GM21423 (cell line): Measurements from ENCODE around the gene CMSS1.

Experiments
- ATAC-seq: cut with Tn5 transposase; IDR thresholded peaks from one replicate; pipeline ENCODE4 v1.9.1; 2021; ENCODE audit warnings: mild to moderate bottlenecking, moderate library complexity; ENCODE audit not compliant: unreplicated experiment

The CMSS1 gene

DNA sequence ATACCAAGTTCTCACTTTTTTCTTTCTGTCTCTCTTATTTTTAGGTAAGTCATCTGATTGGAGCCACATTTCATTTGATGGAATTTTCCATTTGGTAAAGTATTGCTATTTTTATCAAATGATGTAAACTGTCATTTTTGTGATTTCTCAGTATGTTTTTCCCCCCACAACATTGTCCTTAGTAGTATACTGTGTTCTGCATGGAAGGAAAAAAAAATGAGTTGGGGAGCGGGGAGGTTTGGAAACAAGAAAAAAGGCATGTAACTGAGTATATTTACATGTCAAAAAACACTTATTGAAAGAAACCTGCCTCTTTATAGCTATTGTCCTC, 192.4 kb downstream of the CMSS1 start:
- ATAC-seq = no peak

DNA sequence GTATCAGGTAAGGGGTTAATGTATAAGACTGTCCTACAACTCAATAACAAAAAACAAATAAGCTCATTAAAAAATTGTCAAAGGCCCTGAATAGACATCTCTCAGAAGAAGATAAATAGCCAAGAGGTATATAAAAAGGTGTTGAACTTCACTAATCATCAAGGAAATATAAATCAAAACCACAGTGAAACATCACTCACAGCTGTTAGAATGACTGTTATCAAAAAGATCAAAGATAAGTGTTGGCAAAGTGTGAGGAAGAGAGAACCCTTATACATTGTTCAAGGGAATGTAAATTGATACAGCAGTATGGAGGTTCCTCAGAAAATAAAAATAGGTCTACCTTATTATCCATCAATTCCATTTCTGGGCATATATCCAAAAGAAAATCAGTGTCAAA, 201.1 kb downstream of the CMSS1 start:
- no peak for ATAC-seq

DNA sequence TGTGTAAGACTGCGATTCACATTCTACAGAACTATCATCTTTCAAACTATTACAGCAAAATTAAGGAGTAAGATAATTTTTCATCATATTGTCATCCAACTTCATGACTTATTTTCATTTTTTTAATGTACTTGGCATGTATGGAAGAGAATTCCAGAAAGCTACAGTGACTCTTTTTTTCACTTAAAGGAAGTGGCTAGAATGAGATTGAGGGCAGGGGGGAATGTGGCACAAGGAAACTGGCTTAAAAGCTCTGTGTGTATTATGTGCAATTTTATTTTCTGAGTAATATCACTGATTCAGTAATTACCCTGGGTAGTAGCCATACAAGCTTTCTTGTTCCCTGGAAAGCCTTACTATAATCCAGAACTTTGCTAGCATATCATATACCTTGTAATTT, 202.1 kb downstream of the CMSS1 start:
- no peak for ATAC-seq

DNA sequence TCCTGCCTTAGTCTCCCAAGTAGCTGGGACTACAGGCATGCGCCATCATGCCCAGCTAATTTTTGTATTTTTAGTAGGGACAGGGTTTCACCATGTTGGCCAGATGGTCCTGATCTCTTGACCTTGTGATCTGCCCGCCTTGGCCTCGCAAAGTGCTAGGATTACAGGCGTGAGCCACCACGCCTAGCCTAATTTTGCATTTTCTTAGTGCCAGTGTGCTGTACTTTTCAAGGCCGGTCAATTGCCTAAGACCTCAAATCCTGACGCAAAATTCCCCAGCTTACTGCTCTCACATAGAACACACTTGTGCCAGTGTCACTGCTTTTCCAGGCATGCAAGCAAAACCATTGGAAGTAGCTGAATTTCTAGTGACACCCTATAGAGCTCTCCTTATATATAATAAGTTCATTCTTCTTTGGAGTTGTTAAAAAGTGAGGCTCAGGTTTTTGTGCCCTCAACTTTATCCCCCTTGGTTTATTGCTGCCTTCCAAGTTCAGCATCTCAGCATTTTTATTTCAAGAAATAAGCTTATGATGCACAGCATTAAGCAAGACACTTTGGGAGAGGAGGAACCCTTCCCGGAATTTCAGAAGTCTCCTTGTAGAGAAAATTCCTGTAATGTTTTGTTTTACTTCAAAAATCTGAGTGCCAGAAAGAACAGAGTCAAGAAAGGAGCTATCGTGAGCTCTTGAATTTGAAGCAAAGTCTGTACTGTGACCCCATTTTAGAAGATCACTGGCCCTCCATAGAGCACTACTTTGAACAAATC, 203.4 kb downstream of the CMSS1 start:
- no peak for ATAC-seq

DNA sequence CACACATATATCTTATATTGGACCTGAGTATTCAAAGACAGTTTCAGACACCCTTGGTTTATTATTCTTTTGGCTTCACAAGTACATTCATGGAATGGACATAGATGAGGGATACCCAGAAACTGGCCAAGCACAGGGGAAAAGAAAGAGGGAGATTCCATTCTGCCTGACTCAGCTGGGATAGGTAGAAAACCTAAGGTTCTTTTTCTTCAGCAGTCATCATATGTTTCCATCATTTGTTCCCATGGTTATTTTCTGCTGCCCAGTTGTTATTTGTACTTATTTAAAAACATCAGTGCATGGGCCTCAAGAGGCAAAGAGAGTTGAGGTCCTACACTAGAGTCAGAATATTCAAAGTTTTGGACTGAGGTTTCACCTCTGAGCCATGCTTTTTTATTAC, 204.8 kb downstream of the CMSS1 start:
- no peak for ATAC-seq

DNA sequence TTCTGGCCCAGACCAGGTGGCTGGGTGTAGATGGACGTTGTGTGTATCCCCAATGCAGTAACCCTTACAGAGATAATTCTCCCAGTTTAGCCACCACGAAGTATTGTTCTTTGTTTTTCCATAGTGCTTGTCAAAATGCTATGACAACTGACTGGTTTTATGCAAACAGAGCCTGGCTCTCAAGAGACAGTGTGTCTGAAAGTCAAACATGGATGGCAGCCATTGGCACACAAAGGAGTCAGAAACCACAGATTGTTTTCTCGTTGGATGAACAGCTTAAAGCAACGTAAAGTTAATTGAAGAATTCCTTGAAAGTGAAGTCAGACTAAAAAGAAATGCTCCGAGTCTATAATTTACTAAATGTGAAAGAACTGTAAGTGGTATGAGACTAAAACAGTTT, 205.5 kb downstream of the CMSS1 start:
- no peak for ATAC-seq

DNA sequence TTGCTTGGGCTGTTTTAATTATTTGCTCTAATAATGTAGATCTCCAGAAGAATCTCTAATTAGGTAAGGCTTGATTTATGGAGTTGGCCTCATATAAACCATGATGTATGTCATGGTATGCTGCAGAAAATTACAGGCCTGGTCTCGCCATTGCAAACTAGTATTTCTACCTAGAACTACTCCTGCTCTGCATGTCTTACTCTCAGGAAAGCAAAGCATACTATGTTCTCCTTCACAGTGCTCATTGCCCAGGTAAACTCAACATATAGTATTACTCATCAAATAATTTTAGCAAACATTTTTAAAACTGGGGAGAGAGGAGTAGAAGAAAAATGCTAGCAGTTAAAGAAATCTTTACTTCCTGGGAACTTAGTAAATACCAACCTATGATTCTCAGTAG, 205.9 kb downstream of the CMSS1 start:
- no peak for ATAC-seq

DNA sequence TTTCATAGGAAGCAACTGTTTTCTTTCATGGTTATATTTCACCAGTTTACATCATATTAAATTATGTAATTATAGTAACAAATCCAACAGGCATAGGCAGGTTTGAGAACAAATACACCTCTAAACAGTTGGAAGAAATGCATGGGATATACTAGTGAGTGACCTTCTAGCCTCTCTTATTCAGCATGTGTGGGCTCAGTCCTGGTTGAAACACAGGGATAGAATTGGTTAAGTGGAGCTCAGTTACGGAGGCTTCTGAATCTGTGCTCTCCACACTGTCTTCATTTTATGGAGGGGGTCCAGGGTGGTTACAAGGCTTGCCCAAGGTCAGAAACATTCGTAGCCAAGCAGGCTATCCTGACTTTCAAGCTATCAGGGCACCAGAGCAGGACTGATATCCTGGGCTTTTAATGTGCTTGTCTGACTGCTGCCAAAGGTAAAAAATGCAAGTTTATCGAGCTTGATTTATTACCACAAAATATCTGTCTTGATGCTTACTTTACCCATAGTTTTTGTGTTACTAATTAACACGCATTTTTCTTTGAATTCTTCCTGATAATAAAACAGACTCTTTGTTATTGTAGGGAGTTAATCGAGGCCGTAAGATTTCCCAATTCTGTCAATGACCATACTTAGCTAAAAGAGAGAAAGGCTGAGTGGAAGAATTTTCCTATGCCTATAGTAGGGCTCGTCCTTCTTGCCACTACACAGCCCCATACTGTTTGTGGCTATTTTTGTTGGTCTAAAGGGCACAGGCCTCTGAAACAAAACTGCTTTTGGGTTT, 207.1 kb downstream of the CMSS1 start:
- no peak for ATAC-seq

DNA sequence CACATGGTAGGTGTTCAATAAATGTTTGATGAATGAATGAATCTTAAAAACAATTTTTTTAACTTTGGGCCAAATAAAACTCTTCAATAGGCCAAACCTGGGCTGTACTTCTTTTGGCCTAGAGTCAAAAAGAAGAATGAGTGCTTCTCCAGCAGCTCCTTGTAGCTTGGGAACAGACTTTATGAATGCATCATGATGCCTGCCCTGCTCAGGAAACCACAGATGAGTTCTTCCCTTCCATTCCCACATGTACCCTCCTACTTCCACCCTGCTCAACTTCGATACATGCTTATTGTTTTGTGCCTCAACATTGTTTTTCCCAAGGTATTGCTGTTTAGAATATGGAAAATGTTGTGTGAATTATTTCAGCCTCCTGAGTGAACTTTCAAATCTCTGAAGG, 209.7 kb downstream of the CMSS1 start:
- no peak for ATAC-seq

DNA sequence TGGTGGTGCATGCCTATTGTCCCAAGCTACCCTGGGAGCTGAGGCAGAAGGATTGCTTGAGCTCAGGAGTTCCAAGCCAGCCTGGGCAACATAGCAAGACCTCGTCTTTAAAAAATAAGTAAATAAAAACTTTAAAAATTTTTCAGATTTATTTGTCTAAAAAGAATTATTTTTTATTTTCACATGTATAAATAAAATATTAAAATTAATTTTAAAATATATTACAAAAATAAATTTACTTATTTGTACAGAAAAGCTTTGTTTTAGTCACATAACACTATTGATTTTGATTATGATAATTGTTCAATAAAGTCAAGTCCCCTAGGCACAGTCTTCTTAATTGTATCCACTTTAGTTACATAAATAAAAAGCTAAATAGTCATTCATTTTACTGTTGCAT, 211.4 kb downstream of the CMSS1 start:
- ATAC-seq = no peak

DNA sequence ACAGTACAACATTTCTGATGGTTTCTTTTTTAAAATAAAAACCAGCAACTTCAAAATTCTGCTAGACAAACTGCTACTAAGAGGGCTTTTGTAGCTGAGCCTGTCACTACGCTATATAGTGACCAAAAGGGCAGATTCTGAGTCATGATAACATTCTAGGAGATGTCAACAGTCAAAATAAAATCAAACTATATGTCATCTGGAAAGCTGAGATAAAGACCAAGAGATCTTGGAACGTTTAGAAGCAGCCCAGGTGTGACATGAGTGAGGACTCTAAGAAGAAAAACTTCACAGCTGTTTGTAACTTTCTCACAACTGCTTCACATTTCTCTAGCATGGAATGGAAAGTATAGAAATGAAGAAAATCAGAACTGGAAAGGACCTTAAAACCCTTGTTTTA, 212.0 kb downstream of the CMSS1 start:
- no peak for ATAC-seq

DNA sequence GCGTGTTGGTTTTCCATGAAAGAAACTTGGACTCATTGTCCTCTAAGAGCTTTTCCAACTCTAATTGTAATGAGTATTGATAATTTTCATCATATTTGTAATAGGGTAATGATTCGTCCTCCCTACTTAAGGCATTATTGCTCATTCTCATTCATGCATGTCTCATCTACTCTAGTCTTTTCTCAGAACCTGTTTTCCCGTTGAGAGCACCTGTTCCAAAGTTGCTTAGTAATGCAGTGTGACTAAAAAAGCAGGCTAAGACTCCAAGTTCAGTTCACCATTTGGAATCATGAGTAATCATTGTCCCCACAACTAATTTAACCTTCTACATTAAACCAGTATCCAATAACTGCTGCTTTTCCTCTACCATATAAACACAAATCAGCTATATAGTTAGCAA, 212.7 kb downstream of the CMSS1 start:
- ATAC-seq = no peak

DNA sequence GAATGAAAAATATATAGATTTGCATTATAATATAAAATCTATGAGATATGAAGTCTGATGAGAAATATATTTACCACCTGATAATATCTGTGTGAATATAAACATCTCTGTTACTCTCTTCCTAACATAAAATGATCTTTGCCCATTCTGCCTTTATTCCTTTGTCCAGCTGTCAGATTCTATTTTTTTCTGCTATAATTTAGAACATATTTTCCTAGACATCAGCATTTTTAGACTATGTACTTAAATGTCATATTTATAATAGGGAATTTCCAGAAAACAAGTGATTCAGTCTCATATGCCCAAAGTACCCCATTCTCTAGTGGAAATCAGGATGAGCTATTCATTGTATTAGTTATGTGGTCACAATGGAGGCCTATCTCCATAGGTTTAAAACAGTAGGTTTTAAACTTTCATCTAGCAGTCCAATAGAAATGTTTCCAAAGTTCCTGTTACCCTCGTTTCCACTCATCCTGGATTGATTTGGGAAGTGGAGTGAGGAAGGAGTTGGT, 213.3 kb downstream of the CMSS1 start:
- ATAC-seq = no peak

DNA sequence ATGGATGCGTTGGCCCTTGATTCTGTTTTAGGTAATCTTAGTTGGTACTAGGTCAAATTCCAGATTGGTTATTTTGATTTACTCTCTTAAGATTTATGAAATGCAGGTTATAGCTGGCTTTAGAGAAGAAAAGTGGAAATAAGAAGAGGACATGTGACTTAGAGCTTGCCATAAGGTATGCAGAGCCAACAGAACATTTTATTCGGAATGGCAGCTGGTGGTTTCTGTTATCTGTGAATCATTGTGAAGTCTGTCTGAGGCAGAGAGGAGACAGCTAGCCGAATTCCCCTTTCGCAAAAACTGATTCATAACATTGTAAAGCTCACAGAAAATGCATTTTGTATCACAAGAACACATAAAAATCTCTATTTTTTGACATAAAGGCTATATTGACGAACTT, 214.6 kb downstream of the CMSS1 start:
- no peak for ATAC-seq

DNA sequence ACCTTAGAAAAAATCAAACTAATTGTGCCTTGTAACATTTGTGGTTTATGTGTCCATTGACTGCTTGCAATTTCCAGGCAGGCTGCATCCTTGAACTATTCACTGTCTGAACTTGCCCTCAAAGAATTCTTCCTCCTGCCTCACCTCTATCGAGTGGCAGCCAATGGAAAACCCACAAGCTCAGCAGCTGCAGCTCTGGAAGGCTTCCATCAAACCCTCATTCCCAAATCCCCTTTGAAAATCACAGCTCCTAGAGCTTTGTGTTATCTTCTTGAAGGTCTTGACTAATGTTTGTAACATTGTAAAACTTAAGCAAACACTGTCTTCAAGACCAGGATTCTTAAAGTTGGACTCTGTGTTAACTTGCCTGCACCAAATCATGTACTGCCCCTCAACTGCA, 215.5 kb downstream of the CMSS1 start:
- no peak for ATAC-seq

DNA sequence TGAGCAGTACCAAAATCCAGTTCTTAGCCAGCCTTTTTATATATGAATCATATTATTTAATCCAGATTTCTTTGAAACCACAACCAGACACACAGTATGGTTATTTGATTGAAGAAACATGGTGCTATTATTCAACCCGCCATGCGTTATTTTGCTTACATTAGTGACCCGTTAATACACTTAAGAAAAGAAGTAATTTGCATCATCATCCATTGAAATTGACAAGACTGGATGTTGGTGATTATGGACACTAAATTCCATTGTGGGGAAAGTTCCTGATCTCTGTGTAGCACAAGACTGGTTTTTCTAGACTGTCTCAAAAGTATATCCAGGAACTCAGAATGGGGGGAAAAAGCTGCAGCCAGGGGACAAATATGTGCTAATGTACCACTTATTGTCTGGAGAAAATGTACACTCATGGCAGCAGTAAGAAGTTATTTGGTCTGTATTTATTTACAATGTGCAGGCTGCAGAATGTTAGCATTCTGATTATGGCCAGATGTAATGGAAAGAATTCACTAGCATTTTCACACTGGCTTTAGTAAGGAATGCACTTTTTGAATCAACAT, 216.3 kb downstream of the CMSS1 start:
- no peak for ATAC-seq

DNA sequence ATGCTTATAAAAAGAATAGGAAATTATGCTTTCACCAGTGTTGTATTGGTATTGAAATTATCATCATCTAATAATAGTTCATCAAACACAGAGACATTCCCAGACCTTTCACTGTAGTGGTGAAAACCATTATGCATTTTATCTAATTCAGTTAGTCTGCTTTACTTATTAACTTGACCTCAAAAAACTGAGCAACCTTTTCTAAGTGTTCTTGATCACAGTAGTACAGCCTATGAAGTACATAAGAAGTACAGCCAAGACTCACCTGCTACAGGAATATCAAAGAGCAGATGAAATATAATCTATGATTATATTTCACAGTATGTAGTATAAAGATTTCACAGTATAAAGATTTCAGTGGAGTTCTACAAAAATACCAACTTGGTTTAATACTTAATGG, 221.4 kb downstream of the CMSS1 start:
- ATAC-seq = no peak

DNA sequence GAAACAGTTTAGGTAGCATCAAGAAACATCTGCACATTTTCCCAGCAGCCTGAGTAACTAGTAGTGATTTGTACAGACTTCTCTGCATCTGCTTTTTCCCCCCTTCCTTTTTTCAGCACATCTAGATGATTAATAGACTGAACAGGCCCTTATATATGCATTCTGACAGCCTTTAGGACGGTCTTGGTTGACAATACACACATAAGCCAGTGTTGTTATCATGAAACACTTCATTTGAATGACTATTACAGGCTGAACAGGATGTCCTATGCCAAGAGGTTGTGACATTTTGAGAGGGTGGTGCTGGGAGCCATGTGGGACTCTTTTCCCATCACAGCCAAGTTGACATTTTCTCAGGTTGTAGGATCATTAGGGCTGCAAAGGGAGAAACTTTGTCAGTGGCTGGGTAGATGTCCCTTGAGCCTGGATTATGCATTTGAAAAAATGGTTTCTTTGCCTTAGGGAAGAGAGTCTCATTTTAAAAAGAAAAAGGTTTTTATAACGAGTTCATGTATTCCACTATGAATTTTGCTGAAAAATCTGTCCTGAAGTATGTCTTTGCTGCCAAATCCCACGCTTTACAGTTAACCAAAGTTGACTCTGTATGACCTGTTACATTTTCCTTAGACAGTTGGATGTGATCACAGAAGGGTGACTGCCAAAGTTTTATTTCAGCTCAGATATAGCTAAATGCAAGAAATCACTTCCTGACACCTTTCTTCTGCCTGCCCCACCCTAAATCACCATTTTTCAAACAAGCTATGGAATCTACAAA, 223.0 kb downstream of the CMSS1 start:
- ATAC-seq = no peak

DNA sequence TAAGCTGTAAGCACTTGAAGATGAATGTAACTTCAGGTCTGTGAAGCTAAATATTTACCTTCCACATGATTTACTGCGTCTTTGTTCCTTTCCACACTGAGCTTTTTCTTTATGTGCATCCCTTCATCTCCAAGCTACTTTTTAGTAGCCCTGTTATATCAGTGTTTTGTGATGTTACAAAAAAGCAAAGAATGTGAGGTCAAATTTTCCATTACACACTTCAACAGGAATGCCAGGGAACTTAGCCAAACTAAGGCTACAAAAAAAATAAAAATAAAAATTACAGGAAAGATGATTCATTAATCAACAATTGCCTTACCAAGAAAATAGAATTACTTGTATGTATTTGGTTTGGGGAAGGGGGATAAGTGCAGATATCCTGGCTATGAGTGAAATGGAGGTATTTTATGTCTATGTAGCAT, 223.7 kb downstream of the CMSS1 start:
- no peak for ATAC-seq

DNA sequence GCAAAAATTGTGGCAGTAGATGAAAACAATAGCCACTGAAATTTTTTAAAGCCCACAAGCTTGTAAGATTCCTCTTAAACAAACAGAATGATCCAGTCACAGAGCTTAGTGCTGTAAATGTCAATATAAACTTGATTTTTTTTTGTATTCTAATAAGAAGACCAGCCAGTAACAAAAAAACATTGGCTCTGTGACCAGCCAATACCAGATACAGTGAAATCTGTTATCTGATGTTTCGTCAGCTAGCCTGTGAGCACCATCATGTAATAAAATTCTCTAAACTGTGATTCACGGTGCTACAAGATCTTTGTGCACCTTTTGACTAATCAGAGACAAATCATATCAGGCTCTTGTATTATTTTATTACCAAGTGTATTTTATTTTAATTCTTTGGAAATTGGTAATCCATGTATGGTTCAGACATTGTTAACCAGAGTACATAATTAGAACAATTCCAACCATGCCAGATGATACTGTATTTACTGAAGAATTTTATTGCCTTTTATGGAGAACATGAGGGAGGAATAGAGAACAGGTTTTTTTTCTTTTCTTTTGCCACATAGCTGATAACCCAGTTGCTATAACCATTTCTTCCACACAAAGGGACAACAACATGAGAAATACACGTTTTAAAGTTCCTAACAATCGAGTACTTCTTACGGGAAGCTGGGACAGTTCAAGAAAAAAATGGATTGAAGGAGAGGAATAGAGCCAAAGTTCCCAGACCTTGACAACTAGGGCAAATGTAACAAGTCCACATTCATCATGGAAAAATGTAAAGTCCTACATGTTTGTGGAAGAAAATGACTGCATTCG, 224.7 kb downstream of the CMSS1 start:
- ATAC-seq = no peak

DNA sequence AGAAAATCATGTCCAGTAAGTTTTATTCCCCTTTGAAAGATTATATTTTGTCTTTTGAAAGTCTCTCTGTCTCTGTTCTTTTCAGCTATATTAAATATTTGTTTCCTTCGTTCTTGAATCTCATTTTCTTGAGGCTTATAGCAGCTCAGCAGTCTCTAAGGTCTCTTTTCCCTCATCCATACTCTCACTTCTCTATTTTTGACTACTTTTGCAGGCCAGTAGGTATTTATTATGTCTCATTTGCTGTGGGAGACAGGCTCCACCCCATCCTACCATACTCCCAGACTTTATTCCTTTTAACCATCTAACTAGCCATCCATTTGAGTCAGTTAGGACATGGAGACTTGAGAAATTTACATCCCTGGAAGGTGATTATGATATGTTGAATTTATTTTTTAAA, 225.6 kb downstream of the CMSS1 start:
- no peak for ATAC-seq
